Mammary epithelial cell (primary cell): ENCODE data around the gene TRIM24.

Source experiments
- CTCF ChIP-seq, 2 donors: IDR thresholded peaks in 1 of 2; conservative IDR thresholded peaks in 1 of 2; 2 replicates each; pipeline ENCODE4 v1.5.1; 2011 to 2012; ENCODE audit warnings: inconsistent platforms in 2 of 2, low read length in 2 of 2, mild to moderate bottlenecking in 2 of 2, control low read depth in 1 of 2, low read depth in 1 of 2; ENCODE audit not compliant: insufficient read depth in 1 of 2; ENCODE audit errors: extremely low read depth in 1 of 2
- EZH2 ChIP-seq: IDR thresholded peaks from 2 replicates; pipeline ENCODE4 v1.6.1; 2012; ENCODE audit warnings: low read length, inconsistent platforms, borderline replicate concordance

- TF ChIP-seq CTCF (conservative IDR thresholded peaks at IDR 0.05 in 1 of 2, IDR thresholded peaks at IDR 0.05 in 1 of 2; ENCODE audit: extremely low read depth in 1 of 2, insufficient read depth in 1 of 2, low read depth in 1 of 2, low read length in 2 of 2) (no peak), EZH2 (no peak)
Measured at GRCh38 chr7:138546064-138546619, 86.1 kb downstream of the TRIM24 start.
